Skeletal muscle cell (primary cell): ENCODE data around the gene GPR62.

Experiments
- DNase-seq: peaks from one replicate; pipeline ENCODE4 v3.0.0-alpha.2; 2010; ENCODE audit warnings: low read depth
- H3K4me3 ChIP-seq: 2 replicates; pipeline ENCODE4 v1.5.1; 2011; ENCODE audit warnings: low read depth, mild to moderate bottlenecking, control low read depth, low read length, moderate library complexity

GPR62 gene

GRCh38 chr3:52006017-52006819 is 51.0 kb downstream of the GPR62 start:
- DNase-seq, result no peak
- no peak overlapping the region for H3K4me3 ChIP-seq

GRCh38 chr3:52006820-52007133 is 51.6 kb downstream of the GPR62 start:
- no peak for DNase-seq

More at GRCh38 chr3:52006820-52007133, 51.6 kb downstream of the GPR62 start:
- H3K4me3 ChIP-seq, result no peak overlapping the region
